HG03196 (cell line): ENCODE data around the gene STIMATE.

Experiments used
- ATAC-seq: cut with Tn5 transposase; IDR thresholded peaks from one replicate; pipeline ENCODE4 v1.9.1; 2021; ENCODE audit not compliant: unreplicated experiment

Gene STIMATE

GRCh38 chr3:52843108-52843865 lies 54.1 kb downstream of the STIMATE start:
- no peak for ATAC-seq

- ATAC-seq, result no peak
Observed at GRCh38 chr3:52842424-52842823, 54.9 kb downstream of the STIMATE start.

GRCh38 chr3:52841981-52842340 lies 55.4 kb downstream of the STIMATE start:
- no peak for ATAC-seq

- no peak for ATAC-seq
Observed at GRCh38 chr3:52841211-52841980, 56.0 kb downstream of the STIMATE start.

GRCh38 chr3:52839892-52840545 lies 57.3 kb downstream of the STIMATE start:
- no peak for ATAC-seq

- ATAC-seq, result no peak
Observed at GRCh38 chr3:52839268-52839575, 58.1 kb downstream of the STIMATE start.

GRCh38 chr3:52838561-52839267 lies 58.6 kb downstream of the STIMATE start:
- peak; percentile 38 for ATAC-seq

- ATAC-seq, result no peak
Observed at GRCh38 chr3:52836986-52837385, 60.4 kb downstream of the STIMATE start.

GRCh38 chr3:52836471-52836845 lies 60.9 kb downstream of the STIMATE start:
- no peak for ATAC-seq

- no peak for ATAC-seq
Observed at GRCh38 chr3:52835766-52836470, 61.4 kb downstream of the STIMATE start.

GRCh38 chr3:52834871-52835501 lies 62.4 kb downstream of the STIMATE start, which contains the start of gene MUSTN1:
TSS of gene MUSTN1 (minus strand) at chr3:52835019. CDS start at chr3:52834948, 71 bp downstream.
- no peak for ATAC-seq

GRCh38 chr3:52833202-52833601 lies 64.1 kb downstream of the STIMATE start:
- no peak for ATAC-seq

GRCh38 chr3:52831500-52832301 lies 65.6 kb downstream of the STIMATE start:
- no peak for ATAC-seq

- ATAC-seq, result no peak
Observed at GRCh38 chr3:52830535-52831258, 66.7 kb downstream of the STIMATE start, which contains the start of gene ITIH4. TSS of gene ITIH4 (minus strand) at chr3:52830672. CDS start at chr3:52830642, 30 bp downstream.

GRCh38 chr3:52829906-52830463 lies 67.4 kb downstream of the STIMATE start:
- no peak for ATAC-seq

- ATAC-seq, result no peak
Observed at GRCh38 chr3:52829482-52829881, 67.9 kb downstream of the STIMATE start.

GRCh38 chr3:52827866-52828376 lies 69.4 kb downstream of the STIMATE start:
- no peak for ATAC-seq

GRCh38 chr3:52827441-52827840 lies 69.9 kb downstream of the STIMATE start:
- ATAC-seq, result no peak
